ENCODE data around the gene REPS2.

GRCh38 chrX:17030092-17030491, 83.6 kb downstream of the REPS2 start:
- TF ChIP-seq POLR2A (IDR thresholded peaks at IDR 0.05; ENCODE audit: low read depth, low read length) = no peak
- no peak for TF ChIP-seq POLR2AphosphoS5 (IDR thresholded peaks at IDR 0.05; ENCODE audit: low read depth, low read length)
- TF ChIP-seq PAX5 (IDR thresholded peaks at IDR 0.05; ENCODE audit: insufficient read depth, low read length, severe bottlenecking) = no peak
- TF ChIP-seq TAF1 (IDR thresholded peaks at IDR 0.05; ENCODE audit: low read depth, low read length) = no peak

Data from GM12891 (cell line).